Measurements from ENCODE around the gene ITGA3. TPM values are rescaled to one million over a fixed set of nuclear protein-coding genes. Genes with fewer than 3 reads are reported as not detected.

ITGA3 gene
- total RNA-seq (1 to 10 TPM in 1 of 2 donors, under 1 TPM in 1; 0.79 to 4.4 TPM), polyA plus RNA-seq (1 to 10 TPM; 1.1 to 1.8 TPM)

DNA sequence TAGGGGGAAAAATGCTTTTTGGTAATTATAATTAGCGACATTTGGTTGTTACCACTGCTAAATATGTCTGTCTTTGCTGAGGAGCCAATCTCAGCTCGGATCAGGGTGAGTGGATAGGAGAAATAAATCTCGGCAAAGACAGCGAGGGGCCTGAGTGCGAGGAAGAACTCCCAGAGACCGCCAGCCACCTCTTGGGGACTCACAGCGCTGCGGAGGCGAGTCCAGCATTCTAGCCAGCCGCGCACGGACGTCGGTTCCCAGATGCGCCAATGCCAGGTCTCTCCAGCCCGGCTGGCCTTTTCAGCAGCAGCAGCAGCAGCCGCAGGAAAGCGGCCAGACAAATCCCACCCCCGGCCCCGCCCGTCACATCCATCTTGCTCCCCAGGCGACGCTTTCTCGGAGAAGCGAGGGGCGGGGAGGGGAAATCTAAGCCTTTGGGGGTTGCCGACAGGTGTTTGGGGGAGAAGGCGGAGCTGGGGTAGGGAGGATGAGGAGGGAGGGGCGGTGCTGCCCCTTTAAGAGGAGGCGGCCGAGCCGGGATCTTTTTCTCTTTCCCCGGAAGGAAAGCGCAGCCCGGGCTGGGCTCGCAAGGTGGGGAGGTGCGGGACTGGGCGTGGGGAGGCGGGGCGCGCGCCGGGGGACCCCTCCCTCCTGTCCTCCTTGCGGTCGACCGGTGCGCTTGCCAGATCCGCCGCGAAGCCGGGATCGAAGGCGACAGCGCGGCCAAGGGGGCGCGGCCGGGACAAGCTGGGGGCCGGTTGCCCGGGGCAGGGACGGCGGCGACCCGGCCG is at the start of gene ITGA3:
Gene ITGA3, plus strand, starts transcription at position 685 of the 791 bp plus-strand sequence. CDS start 330 bp downstream, outside the sequence.
- WGBS = 1% methylated on average over 65 of the region's 65 CpGs
- H3K4me1 ChIP-seq (ENCODE audit: control insufficient read depth in 4 of 4, insufficient read depth in 4 of 4, low read length in 3 of 4) = peaks cover 0 to 28% (median 8%) of the 10 kb centered on the region in 4 donors
- no peak for DNase-seq (ENCODE audit: low spot score)

DNA sequence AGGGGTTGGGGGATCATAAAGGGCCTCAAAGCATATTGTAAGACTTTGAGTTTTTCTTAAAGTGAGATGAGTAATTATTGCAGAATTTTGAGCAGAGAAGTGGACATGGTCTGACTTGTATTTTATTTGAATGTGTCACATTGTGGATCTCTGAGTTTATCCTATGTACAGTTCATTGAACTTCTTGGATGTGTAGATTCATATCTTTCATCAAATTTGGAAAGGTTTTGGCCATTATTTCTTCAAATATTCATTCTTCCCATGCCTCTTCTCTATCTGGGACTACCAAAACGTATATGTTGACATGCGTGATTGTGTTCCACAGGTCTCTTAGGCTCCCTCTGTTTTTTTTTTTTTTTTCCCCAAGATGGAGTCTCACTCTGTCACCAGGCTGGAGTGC is 46.6 kb upstream of the ITGA3 start:
- Histone ChIP-seq H3K4me3 (ENCODE audit: low read depth in 1 of 3, low read length in 3 of 3) (no peak overlapping the region), H3K27ac (ENCODE audit: low read depth in 1 of 2, low read length in 2 of 2) (no peak overlapping the region), H3K36me3 (ENCODE audit: control insufficient read depth in 4 of 4, insufficient read depth in 3 of 4, low read depth in 1 of 4, low read length in 3 of 4) (no peaks in the 10 kb centered on the region), H3K4me1 (ENCODE audit: control insufficient read depth in 4 of 4, insufficient read depth in 4 of 4, low read length in 3 of 4) (no peaks in the 10 kb centered on the region), H3K9me3 (ENCODE audit: control insufficient read depth in 4 of 4, low read length in 3 of 4) (peaks cover 6 to 12% (median 8%) of the 10 kb centered on the region in 4 donors), H3K9ac (ENCODE audit: low read depth in 1 of 2, low read length in 2 of 2) (no peak overlapping the region), H3K27me3 (ENCODE audit: control insufficient read depth in 4 of 4, insufficient read depth in 4 of 4, low read length in 3 of 4) (peaks cover 0 to 5% (median 1%) of the 10 kb centered on the region in 4 donors)
- no peak for TF ChIP-seq CTCF (IDR thresholded peaks at IDR 0.05; ENCODE audit: low read depth, low read length, missing input control)
- no peak for TF ChIP-seq SP1 (IDR thresholded peaks at IDR 0.05)
- TF ChIP-seq HNF4G (IDR thresholded peaks at IDR 0.05) = no peak
- TF ChIP-seq YY1 (IDR thresholded peaks at IDR 0.05) = no peak
- TF ChIP-seq HNF4A (conservative IDR thresholded peaks at IDR 0.05) = no peak
- TF ChIP-seq TAF1 (conservative IDR thresholded peaks at IDR 0.05) = no peak
- DNase-seq (ENCODE audit: low spot score) = no peak
- WGBS = 77% methylated on average over 2 of the region's 2 CpGs

More for the DNA sequence above, at the start of gene ITGA3:
- no peak for TF ChIP-seq JUND (IDR thresholded peaks at IDR 0.05)
- TF ChIP-seq TAF1 (conservative IDR thresholded peaks at IDR 0.05) = no peak
- TF ChIP-seq HNF4G (IDR thresholded peaks at IDR 0.05) = no peak
- TF ChIP-seq CTCF (IDR thresholded peaks at IDR 0.05; ENCODE audit: low read depth, low read length, missing input control) = no peak
- TF ChIP-seq FOXA2 (IDR thresholded peaks at IDR 0.05) = no peak
- Histone ChIP-seq H3K9me3 (ENCODE audit: control insufficient read depth in 4 of 4, low read length in 3 of 4) (no peaks in the 10 kb centered on the region), H3K4me3 (ENCODE audit: low read depth in 1 of 3, low read length in 3 of 3) (peak within 1 kb of the TSS in 2 of 3 donors; percentile 45 to 66), H3K27me3 (ENCODE audit: control insufficient read depth in 4 of 4, insufficient read depth in 4 of 4, low read length in 3 of 4) (peaks cover 0 to 3% (median 0%) of the 10 kb centered on the region in 4 donors), H3K9ac (ENCODE audit: low read depth in 1 of 2, low read length in 2 of 2) (no peak within 1 kb of the TSS), H3K36me3 (ENCODE audit: control insufficient read depth in 4 of 4, insufficient read depth in 3 of 4, low read depth in 1 of 4, low read length in 3 of 4) (no peaks in the 10 kb centered on the region), H3K27ac (ENCODE audit: low read depth in 1 of 2, low read length in 2 of 2) (peak within 1 kb of the TSS; percentile 23 to 53)

- H3K4me1 ChIP-seq (ENCODE audit: control insufficient read depth in 4 of 4, insufficient read depth in 4 of 4, low read length in 3 of 4) = no peaks in the 10 kb centered on the region
- no peak for DNase-seq (ENCODE audit: low spot score)
- H3K9me3 ChIP-seq (ENCODE audit: control insufficient read depth in 4 of 4, low read length in 3 of 4) = peaks cover 7 to 12% (median 9%) of the 10 kb centered on the region in 4 donors
These were observed 42.8 kb upstream of the ITGA3 start for GRCh38 chr17:50013079-50013478.

More at GRCh38 chr17:50013079-50013478, 42.8 kb upstream of the ITGA3 start:
- WGBS = 77% methylated on average over 2 of the region's 2 CpGs
- no peak overlapping the region for H3K4me3 ChIP-seq (ENCODE audit: low read depth in 1 of 3, low read length in 3 of 3)
- no peaks in the 10 kb centered on the region for H3K36me3 ChIP-seq (ENCODE audit: control insufficient read depth in 4 of 4, insufficient read depth in 3 of 4, low read depth in 1 of 4, low read length in 3 of 4)
- H3K9ac ChIP-seq (ENCODE audit: low read depth in 1 of 2, low read length in 2 of 2) = no peak overlapping the region
- H3K27ac ChIP-seq (ENCODE audit: low read depth in 1 of 2, low read length in 2 of 2) = no peak overlapping the region
- H3K27me3 ChIP-seq (ENCODE audit: control insufficient read depth in 4 of 4, insufficient read depth in 4 of 4, low read length in 3 of 4) = peaks cover 0 to 5% (median 1%) of the 10 kb centered on the region in 4 donors
- TF ChIP-seq, protein P1, sequence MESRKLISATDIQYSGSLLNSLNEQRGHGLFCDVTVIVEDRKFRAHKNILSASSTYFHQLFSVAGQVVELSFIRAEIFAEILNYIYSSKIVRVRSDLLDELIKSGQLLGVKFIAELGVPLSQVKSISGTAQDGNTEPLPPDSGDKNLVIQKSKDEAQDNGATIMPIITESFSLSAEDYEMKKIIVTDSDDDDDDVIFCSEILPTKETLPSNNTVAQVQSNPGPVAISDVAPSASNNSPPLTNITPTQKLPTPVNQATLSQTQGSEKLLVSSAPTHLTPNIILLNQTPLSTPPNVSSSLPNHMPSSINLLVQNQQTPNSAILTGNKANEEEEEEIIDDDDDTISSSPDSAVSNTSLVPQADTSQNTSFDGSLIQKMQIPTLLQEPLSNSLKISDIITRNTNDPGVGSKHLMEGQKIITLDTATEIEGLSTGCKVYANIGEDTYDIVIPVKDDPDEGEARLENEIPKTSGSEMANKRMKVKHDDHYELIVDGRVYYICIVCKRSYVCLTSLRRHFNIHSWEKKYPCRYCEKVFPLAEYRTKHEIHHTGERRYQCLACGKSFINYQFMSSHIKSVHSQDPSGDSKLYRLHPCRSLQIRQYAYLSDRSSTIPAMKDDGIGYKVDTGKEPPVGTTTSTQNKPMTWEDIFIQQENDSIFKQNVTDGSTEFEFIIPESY (IDR thresholded peaks at IDR 0.05) = no peak
- TF ChIP-seq FOXA1 (IDR thresholded peaks at IDR 0.05) (no peak), RXRA (IDR thresholded peaks at IDR 0.05) (no peak), JUND (IDR thresholded peaks at IDR 0.05) (no peak), TAF1 (conservative IDR thresholded peaks at IDR 0.05) (no peak), SP1 (IDR thresholded peaks at IDR 0.05) (no peak)
- TF ChIP-seq, protein P2, sequence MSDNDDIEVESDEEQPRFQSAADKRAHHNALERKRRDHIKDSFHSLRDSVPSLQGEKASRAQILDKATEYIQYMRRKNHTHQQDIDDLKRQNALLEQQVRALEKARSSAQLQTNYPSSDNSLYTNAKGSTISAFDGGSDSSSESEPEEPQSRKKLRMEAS (IDR thresholded peaks at IDR 0.05) = no peak
